Kidney epithelial cell (primary cell): ENCODE results near the gene ANKMY1. TPM values are rescaled to one million over a fixed set of nuclear protein-coding genes. Genes with fewer than 3 reads are reported as not detected.

Source experiments
- DNase-seq: peaks from one replicate; pipeline ENCODE4 v3.0.0-alpha.2; 2010; ENCODE audit warnings: low read depth
- H3K27me3 ChIP-seq: 2 replicates; pipeline ENCODE4 v1.6.0; 2011; ENCODE audit warnings: low read length; ENCODE audit not compliant: control insufficient read depth, insufficient read depth
- H3K36me3 ChIP-seq: 2 replicates; pipeline ENCODE4 v1.5.1; 2011; ENCODE audit warnings: low read length; ENCODE audit not compliant: control insufficient read depth, insufficient read depth
- H3K4me3 ChIP-seq: 2 replicates; pipeline ENCODE4 v1.5.1; 2011; ENCODE audit warnings: low read depth, mild to moderate bottlenecking, control low read depth, low read length
- CTCF ChIP-seq: IDR thresholded peaks from 2 replicates; pipeline ENCODE4 v1.5.1; 2011; ENCODE audit warnings: mild to moderate bottlenecking, moderate library complexity, low read length, control low read depth, inconsistent platforms; ENCODE audit not compliant: insufficient read depth, poor library complexity, severe bottlenecking
- total RNA-seq: library from RNA; depleted of rRNA; stranded (reverse); fragments of >200 nt; gene quantifications from 2 replicates; pipeline ENCODE4 v1.2.3, GENCODE V29; 2015

ANKMY1 gene
- total RNA-seq, 1 donor from 2014 or later = 7.1 TPM

- Histone ChIP-seq H3K36me3 (no peaks in the 10 kb centered on the region), H3K27me3 (no peaks in the 10 kb centered on the region), H3K4me3 (no peak overlapping the region)
- TF ChIP-seq CTCF = no peak
- no peak for DNase-seq
Observed at GRCh38 chr2:240445961-240446663, 111.7 kb downstream of the ANKMY1 start.

- no peaks in the 10 kb centered on the region for H3K36me3 ChIP-seq
- no peak overlapping the region for H3K4me3 ChIP-seq
- no peak for TF ChIP-seq CTCF
- DNase-seq = no peak
- H3K27me3 ChIP-seq = no peaks in the 10 kb centered on the region
Observed at GRCh38 chr2:240444464-240444863, 113.3 kb downstream of the ANKMY1 start.

DNA sequence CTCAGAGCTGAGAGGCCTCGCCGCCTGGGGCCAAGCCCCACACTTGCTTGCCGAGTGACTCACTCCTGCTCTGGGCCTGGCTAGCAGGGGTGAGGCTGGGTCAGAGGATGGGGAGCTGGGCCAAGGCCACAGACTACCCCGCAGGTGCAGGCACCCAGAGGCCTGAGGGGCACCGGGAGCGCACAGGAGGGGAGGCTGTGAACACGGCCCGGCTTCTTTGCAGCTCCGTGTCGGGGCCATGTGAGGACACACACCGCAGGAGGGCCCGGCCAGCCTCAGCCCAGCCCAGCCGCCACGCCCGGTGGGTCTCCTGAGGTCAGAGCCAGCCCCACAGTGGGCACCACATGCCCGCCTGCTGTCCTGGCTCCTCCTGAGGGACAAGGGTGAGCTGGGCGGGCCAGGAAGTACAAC, 113.9 kb downstream of the ANKMY1 start:
- TF ChIP-seq CTCF = no peak

DNA sequence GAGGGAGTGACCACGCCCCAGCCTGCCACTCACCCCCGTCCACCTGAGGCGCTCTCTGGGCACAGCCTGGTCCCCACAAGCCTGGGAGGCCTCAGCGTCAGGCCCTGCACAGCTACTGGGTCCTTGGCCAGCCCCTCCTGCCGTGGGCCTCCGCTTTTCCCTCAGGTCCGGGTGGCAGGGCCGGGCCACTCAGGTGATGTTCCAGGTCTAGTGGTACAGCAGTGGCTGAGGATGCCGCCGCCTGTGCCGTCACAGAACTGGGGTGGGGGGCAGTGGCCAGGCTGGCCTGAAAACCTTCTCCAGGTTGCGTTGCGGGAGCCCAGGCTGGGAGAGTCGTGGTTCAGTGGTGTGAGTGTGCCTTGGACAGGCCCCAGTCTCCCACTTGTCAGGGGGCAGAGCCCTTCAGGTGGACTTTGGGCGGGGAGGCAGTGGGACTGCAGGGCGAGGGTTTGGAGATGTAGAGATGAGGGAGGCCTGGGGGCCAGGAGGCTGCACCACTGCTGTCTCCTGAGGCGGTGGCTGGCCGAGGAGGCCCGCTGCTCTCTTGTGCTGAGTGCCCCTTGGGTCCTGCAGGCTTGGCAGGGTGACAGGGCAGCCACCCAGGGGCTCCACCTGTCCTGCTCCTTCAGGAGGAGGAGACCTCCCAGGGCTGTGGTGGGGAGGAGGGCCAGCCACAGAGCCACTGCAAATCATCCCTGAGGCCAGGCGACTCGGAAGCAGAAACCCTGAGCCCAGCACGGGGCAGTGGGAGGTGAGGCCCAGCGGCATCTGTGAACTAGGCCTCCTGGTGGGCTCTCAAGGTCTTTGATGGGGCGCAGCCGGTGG, 114.7 kb downstream of the ANKMY1 start:
- Histone ChIP-seq H3K4me3 (no peak overlapping the region), H3K27me3 (no peaks in the 10 kb centered on the region), H3K36me3 (no peaks in the 10 kb centered on the region)
- no peak for DNase-seq
- no peak for TF ChIP-seq CTCF

More for the DNA sequence above, 113.9 kb downstream of the ANKMY1 start:
- Histone ChIP-seq H3K36me3 (no peaks in the 10 kb centered on the region), H3K4me3 (no peak overlapping the region), H3K27me3 (no peaks in the 10 kb centered on the region)
- no peak for DNase-seq

GRCh38 chr2:240441993-240442411, 115.8 kb downstream of the ANKMY1 start:
- no peak overlapping the region for H3K4me3 ChIP-seq
- no peak for DNase-seq
- peaks cover 2% of the 10 kb centered on the region for H3K27me3 ChIP-seq
- H3K36me3 ChIP-seq = no peaks in the 10 kb centered on the region
- no peak for TF ChIP-seq CTCF
